Measurements from ENCODE around the gene SPATA2L.

DNA sequence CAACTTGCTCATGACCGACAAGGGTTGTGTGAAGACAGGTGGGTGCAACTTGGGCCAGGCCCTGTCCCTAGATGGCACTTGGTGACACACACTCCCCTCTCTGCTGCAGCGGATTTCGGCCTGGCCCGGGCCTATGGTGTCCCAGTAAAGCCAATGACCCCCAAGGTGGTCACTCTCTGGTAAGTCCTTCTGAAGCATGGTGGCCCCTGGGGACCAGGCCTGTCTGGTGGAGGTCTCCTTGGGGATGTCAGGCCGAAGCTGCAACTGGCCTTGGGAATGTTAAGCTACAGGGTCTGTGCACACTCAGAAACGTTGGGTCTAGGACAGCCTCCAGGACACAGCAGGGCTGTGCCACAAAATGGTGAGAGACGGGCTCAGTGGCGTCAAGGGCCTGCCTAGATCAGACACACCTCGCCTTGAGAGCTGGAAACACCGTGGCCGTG, 8.2 kb downstream of the SPATA2L start:
- TF ChIP-seq ELF4 (IDR thresholded peaks at IDR 0.05) (no peak), TARDBP (IDR thresholded peaks at IDR 0.05) (no peak), ZNF384 (IDR thresholded peaks at IDR 0.05) (no peak), L3MBTL2 (conservative IDR thresholded peaks at IDR 0.05) (no peak), FOXM1 (IDR thresholded peaks at IDR 0.05; ENCODE audit: borderline replicate concordance) (no peak), SP1 (IDR thresholded peaks at IDR 0.05) (no peak), LEF1 (IDR thresholded peaks at IDR 0.05; ENCODE audit: borderline replicate concordance) (no peak), FOXK2 (IDR thresholded peaks at IDR 0.05) (no peak), FOXA1 (IDR thresholded peaks at IDR 0.05) (no peak)
